Measurements from ENCODE around the gene PTX4.
"Not testable (repeated sequence)": the region's sequence is repeated elsewhere in the genome, so short reads cannot be mapped to it uniquely, and the experiment has no call there.

Gene PTX4

GRCh38 chr16:1478937-1479336 is 9.8 kb downstream of the PTX4 start:
- DNase-seq, result not testable (repeated sequence)

GRCh38 chr16:1477033-1477432 is 11.7 kb downstream of the PTX4 start:
- no peak for DNase-seq

GRCh38 chr16:1475552-1476114 is 13.1 kb downstream of the PTX4 start:
- DNase-seq, result no peak

- peak; percentile 90 for DNase-seq
These were observed 13.8 kb downstream of the PTX4 start, which contains the start of gene CLCN7 for GRCh38 chr16:1474796-1475551. TSS of gene CLCN7 (minus strand) at chr16:1475028. CDS start at chr16:1474974, 54 bp downstream.

GRCh38 chr16:1474082-1474795 is 14.5 kb downstream of the PTX4 start:
- no peak for DNase-seq

GRCh38 chr16:1472974-1473373 is 15.8 kb downstream of the PTX4 start:
- no peak for DNase-seq

- DNase-seq, result peak; percentile 27
These were observed 17.1 kb downstream of the PTX4 start for GRCh38 chr16:1471569-1472194.

- DNase-seq, result peak; percentile 98
These were observed 18.1 kb downstream of the PTX4 start for GRCh38 chr16:1470481-1471251.

GRCh38 chr16:1469693-1470201 is 19.0 kb downstream of the PTX4 start:
- DNase-seq, result peak; percentile 87

- not testable (repeated sequence) for DNase-seq
These were observed 19.6 kb downstream of the PTX4 start for GRCh38 chr16:1469141-1469540.

GRCh38 chr16:1468426-1468810 is 20.3 kb downstream of the PTX4 start:
- peak; percentile 64 for DNase-seq

- peak; percentile 28 for DNase-seq
These were observed 21.7 kb downstream of the PTX4 start for GRCh38 chr16:1466968-1467521.

GRCh38 chr16:1466054-1466453 is 22.7 kb downstream of the PTX4 start:
- no peak for DNase-seq

GRCh38 chr16:1465567-1465915 is 23.2 kb downstream of the PTX4 start:
- no peak for DNase-seq

- DNase-seq, result no peak
These were observed 23.7 kb downstream of the PTX4 start for GRCh38 chr16:1464894-1465566.

GRCh38 chr16:1464196-1464893 is 24.4 kb downstream of the PTX4 start:
- DNase-seq, result no peak

- DNase-seq, result no peak
These were observed 27.6 kb downstream of the PTX4 start for GRCh38 chr16:1461146-1461545.

GRCh38 chr16:1460602-1461138 is 28.1 kb downstream of the PTX4 start:
- DNase-seq, result no peak

- DNase-seq, result no peak
These were observed 28.8 kb downstream of the PTX4 start for GRCh38 chr16:1459967-1460366.

- no peak for DNase-seq
These were observed 29.8 kb downstream of the PTX4 start for GRCh38 chr16:1458977-1459341.
